Right ventricle myocardium superior (tissue), 1 donor: ENCODE data around the gene ART3. TPM values are rescaled to one million over a fixed set of nuclear protein-coding genes. Genes with fewer than 3 reads are reported as not detected.

Experiments
- ATAC-seq: fragments of 200-7000 bp; cut with Tn5 transposase; one replicate; pipeline ENCODE4 v1.9.1; 2020; ENCODE audit warnings: mild to moderate bottlenecking; ENCODE audit not compliant: poor library complexity
- DNase-seq: peaks from one replicate; pipeline ENCODE4 v3.0.0-alpha.2; 2020
- intact Hi-C: fragments of 100-400 bp; cut with DNase I; formaldehyde crosslinking; loops from one replicate; pipeline ENCODE4 v1.11.2; 2022
- total RNA-seq: library from RNA; stranded (reverse); fragmentation: NEBNext Ultra II Directional; extraction: Animal tissue kit (Norgen Biotek cat#: 25700); gene quantifications from one replicate; pipeline ENCODE4 v1.2.1, GENCODE V29; 2021
- donor health status: DM: no; HTN: yes; CAD: no; lungs with severe emphysema.

The ART3 gene
- total RNA-seq, 1 donor from 2014 or later, result 164 TPM

- DNase-seq, result no peak
- intact Hi-C loops, result no loop called here
- ATAC-seq, result no peak
Observed at GRCh38 chr4:76116821-76117220, 42.3 kb downstream of the ART3 start.

GRCh38 chr4:76117536-76117935, 43.0 kb downstream of the ART3 start:
- intact Hi-C loops, result no loop called here
- no peak for DNase-seq
- no peak for ATAC-seq

GRCh38 chr4:76120199-76120598, 45.7 kb downstream of the ART3 start:
- DNase-seq (no peak), ATAC-seq (no peak)
- intact Hi-C loops, result no loop called here

GRCh38 chr4:76125816-76126215, 51.3 kb downstream of the ART3 start:
- ATAC-seq (no peak), DNase-seq (no peak)
- intact Hi-C loops, result no loop called here

GRCh38 chr4:76127754-76128153, 53.2 kb downstream of the ART3 start:
- intact Hi-C loops, result no loop called here

GRCh38 chr4:76141241-76141640, 66.7 kb downstream of the ART3 start:
- no peak for ATAC-seq
- intact Hi-C loops, result no loop called here

More at GRCh38 chr4:76127754-76128153, 53.2 kb downstream of the ART3 start:
- DNase-seq (no peak), ATAC-seq (no peak)

GRCh38 chr4:76144546-76144945, 70.0 kb downstream of the ART3 start:
- no peak for ATAC-seq

More at GRCh38 chr4:76141241-76141640, 66.7 kb downstream of the ART3 start:
- DNase-seq, result no peak

GRCh38 chr4:76147454-76148141, 73.1 kb downstream of the ART3 start:
- intact Hi-C loops, result no loop called here
- ATAC-seq (peak; percentile 55), DNase-seq (peak; percentile 60)

More at GRCh38 chr4:76144546-76144945, 70.0 kb downstream of the ART3 start:
- intact Hi-C loops, result no loop called here
- DNase-seq, result no peak

GRCh38 chr4:76148142-76148865, 73.8 kb downstream of the ART3 start, which contains the start of gene NUP54:
TSS of gene NUP54 (minus strand) at chr4:76148397. CDS start at chr4:76148374, 23 bp downstream.
- ATAC-seq (peak; percentile 99), DNase-seq (peak; percentile 96)
- intact Hi-C loops, result no loop called here

GRCh38 chr4:76153356-76153755, 78.8 kb downstream of the ART3 start:
- DNase-seq (no peak), ATAC-seq (no peak)
- intact Hi-C loops, result no loop called here

GRCh38 chr4:76155979-76156378, 81.5 kb downstream of the ART3 start:
- intact Hi-C loops, result no loop called here
- DNase-seq (no peak), ATAC-seq (no peak)

- DNase-seq (no peak), ATAC-seq (no peak)
- intact Hi-C loops, result no loop called here
Observed at GRCh38 chr4:76156635-76157034, 82.1 kb downstream of the ART3 start.

GRCh38 chr4:76160355-76160754, 85.8 kb downstream of the ART3 start:
- no peak for ATAC-seq
- DNase-seq, result no peak
- intact Hi-C loops, result no loop called here

Other genes with a start within 250 kb of the ART3 start
- gene PPEF2, start 172.3 kb upstream of the ART3 start, total RNA-seq, result not detected
- gene NAAA, start 133.7 kb upstream of the ART3 start, total RNA-seq, result 7.4 TPM
- gene SDAD1, start 83.8 kb upstream of the ART3 start, total RNA-seq, result 16.9 TPM
- gene CXCL9, start 67.2 kb upstream of the ART3 start, total RNA-seq, result 0.32 TPM
- gene CXCL10, start 51.2 kb upstream of the ART3 start, total RNA-seq, result not detected
- gene CXCL11, start 38.6 kb upstream of the ART3 start, total RNA-seq, result not detected
- 18.2 TPM for gene NUP54, start 73.7 kb downstream of the ART3 start, total RNA-seq
- 96.3 TPM for gene SCARB2, start 139.1 kb downstream of the ART3 start, total RNA-seq
- 2.0 TPM for gene FAM47E, start 177.0 kb downstream of the ART3 start, total RNA-seq
- gene STBD1, start 232.0 kb downstream of the ART3 start, total RNA-seq, result 27.2 TPM